ENCODE data around the gene BIN1.

Gene BIN1

GRCh38 chr2:127059559-127059958 is 47.4 kb downstream of the BIN1 start:
- no peak for DNase-seq (ENCODE audit: low read depth in 2 of 2)

GRCh38 chr2:127058954-127059252 is 48.1 kb downstream of the BIN1 start:
- no peak for DNase-seq (ENCODE audit: low read depth in 2 of 2)

GRCh38 chr2:127058246-127058953 is 48.6 kb downstream of the BIN1 start:
- no peak for DNase-seq (ENCODE audit: low read depth in 2 of 2)

- no peak for DNase-seq (ENCODE audit: low read depth in 2 of 2)
These were observed 49.3 kb downstream of the BIN1 start for GRCh38 chr2:127057371-127058245.

- DNase-seq (ENCODE audit: low read depth in 2 of 2) = no peak
These were observed 50.2 kb downstream of the BIN1 start for GRCh38 chr2:127056631-127057370.

GRCh38 chr2:127056086-127056485 is 50.9 kb downstream of the BIN1 start:
- no peak for DNase-seq (ENCODE audit: low read depth in 2 of 2)

- no peak for DNase-seq (ENCODE audit: low read depth in 2 of 2)
These were observed 51.2 kb downstream of the BIN1 start for GRCh38 chr2:127055786-127056076.

- no peak for DNase-seq (ENCODE audit: low read depth in 2 of 2)
These were observed 51.8 kb downstream of the BIN1 start for GRCh38 chr2:127054996-127055785.

- no peak for DNase-seq (ENCODE audit: low read depth in 2 of 2)
These were observed 52.4 kb downstream of the BIN1 start for GRCh38 chr2:127054604-127054930.

- DNase-seq (ENCODE audit: low read depth in 2 of 2) = no peak
These were observed 53.0 kb downstream of the BIN1 start for GRCh38 chr2:127053731-127054603.

GRCh38 chr2:127052771-127053691 is 53.9 kb downstream of the BIN1 start:
- no peak for DNase-seq (ENCODE audit: low read depth in 2 of 2)

- DNase-seq (ENCODE audit: low read depth in 2 of 2) = no peak
These were observed 54.7 kb downstream of the BIN1 start for GRCh38 chr2:127052057-127052770.

- no peak for DNase-seq (ENCODE audit: low read depth in 2 of 2)
These were observed 55.6 kb downstream of the BIN1 start for GRCh38 chr2:127051116-127052056.

- DNase-seq (ENCODE audit: low read depth in 2 of 2) = no peak
These were observed 56.2 kb downstream of the BIN1 start for GRCh38 chr2:127050803-127051115.

- no peak for DNase-seq (ENCODE audit: low read depth in 2 of 2)
These were observed 56.8 kb downstream of the BIN1 start for GRCh38 chr2:127049927-127050802.

GRCh38 chr2:127048969-127049897 is 57.7 kb downstream of the BIN1 start:
- DNase-seq (ENCODE audit: low read depth in 2 of 2) = no peak

GRCh38 chr2:127048618-127048935 is 58.4 kb downstream of the BIN1 start:
- DNase-seq (ENCODE audit: low read depth in 2 of 2) = no peak

Data from stimulated activated CD8-positive, alpha-beta memory T cell treated with anti-CD3 and anti-CD28 coated beads, Interleukin-15, amount 100 ng/mL, for 4 hours (primary cell).